ENCODE measurements around the gene ATRN. TPM values are rescaled to one million over a fixed set of nuclear protein-coding genes. Genes with fewer than 3 reads are reported as not detected.

ATRN gene
- total RNA-seq, 2 experiments from 2014 or later = 8.8 to 9.1 TPM

DNA sequence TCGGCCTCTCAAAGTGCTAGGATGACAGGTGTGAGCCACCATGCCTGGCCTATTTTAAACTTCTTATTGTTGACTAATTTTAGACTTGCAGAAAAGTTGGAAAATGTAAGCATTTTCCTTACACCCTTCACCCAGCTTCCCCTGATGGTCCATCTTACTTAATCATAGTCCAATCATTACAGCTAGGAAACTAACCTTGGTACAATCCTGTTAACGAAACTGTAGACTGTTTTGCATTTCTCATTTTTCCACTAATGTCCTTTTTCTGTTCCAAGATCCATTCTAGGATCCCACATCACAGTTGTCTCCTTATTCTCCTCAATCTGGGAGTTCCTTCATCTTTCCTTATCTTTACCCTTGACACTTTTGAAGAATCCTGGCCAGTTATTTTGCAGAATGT is 193.0 kb downstream of the ATRN start:
- intact Hi-C loops (cut with DNase I, micrococcal nuclease) = no loop called here
- Mint-ChIP-seq H3K9me3 (no peaks in the 10 kb centered on the region), H3K36me3 (ENCODE audit: low read depth) (no peaks in the 10 kb centered on the region), H3K4me1 (ENCODE audit: low read depth) (peaks cover 24% of the 10 kb centered on the region), H3K4me3 (no peak overlapping the region), H3K27ac (no peak overlapping the region), H3K27me3 (peaks cover 36% of the 10 kb centered on the region)
- Histone ChIP-seq H3K36me3 (ENCODE audit: insufficient read depth, low read length) (no peaks in the 10 kb centered on the region), H3K27me3 (ENCODE audit: control insufficient read depth in 1 of 2, insufficient read depth in 2 of 2, low read length in 2 of 2) (peaks cover 29 to 38% of the 10 kb centered on the region in 2 experiments), H3K27ac (ENCODE audit: low read depth in 1 of 2, low read length in 2 of 2) (no peak overlapping the region), H3K4me3 (ENCODE audit: low read length) (no peak overlapping the region), H3K4me1 (ENCODE audit: insufficient read depth, low read length) (peaks cover 23% of the 10 kb centered on the region), H3K9me3 (ENCODE audit: control insufficient read depth in 1 of 2, insufficient read depth in 1 of 2, low read length in 2 of 2) (peaks cover 0 to 3% of the 10 kb centered on the region in 2 experiments)
- no peak for TF ChIP-seq CTCF (IDR thresholded peaks at IDR 0.05)
- POLR2A ChIA-PET = no interaction called here
- DNase-seq = no peak
- CTCF ChIA-PET = no interaction called here
- no peak for ATAC-seq (ENCODE audit: poor library complexity)

DNA sequence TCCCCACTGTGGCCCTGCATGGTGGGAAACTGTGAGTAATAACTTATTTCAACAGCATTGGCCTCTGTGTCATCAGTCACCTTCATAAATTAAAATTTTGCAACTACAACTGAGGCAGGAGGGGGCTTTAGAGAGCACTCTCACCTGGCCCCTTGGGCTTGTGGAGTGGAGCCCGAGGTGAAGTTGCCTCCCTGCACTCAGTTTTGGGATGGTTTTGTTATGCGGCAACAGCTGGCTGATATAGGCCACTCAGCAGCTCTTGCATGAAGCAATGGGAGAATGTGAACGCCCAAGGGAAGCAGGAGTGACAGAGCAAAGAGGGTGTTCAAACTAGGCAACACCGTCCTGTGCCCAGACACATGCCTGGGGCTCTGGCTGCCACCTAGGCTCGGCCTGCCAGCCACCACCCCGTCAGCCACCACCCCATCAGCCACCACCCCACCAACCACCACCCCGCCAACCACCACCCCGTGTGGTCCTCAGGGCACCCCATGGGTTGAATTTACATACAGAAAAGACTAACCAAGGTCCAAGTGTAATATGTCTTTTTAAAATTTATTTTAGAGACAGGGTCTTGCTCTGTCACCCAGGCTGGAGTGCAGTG is 196.7 kb downstream of the ATRN start:
- peaks cover 36% of the 10 kb centered on the region for H3K27me3 Mint-ChIP-seq
- TF ChIP-seq CTCF (IDR thresholded peaks at IDR 0.05) = no peak
- Histone ChIP-seq H3K9me3 (ENCODE audit: control insufficient read depth in 1 of 2, insufficient read depth in 1 of 2, low read length in 2 of 2) (peaks cover 0 to 13% of the 10 kb centered on the region in 2 experiments), H3K4me1 (ENCODE audit: insufficient read depth, low read length) (peaks cover 24% of the 10 kb centered on the region), H3K4me3 (ENCODE audit: low read length) (no peak overlapping the region), H3K27me3 (ENCODE audit: control insufficient read depth in 1 of 2, insufficient read depth in 2 of 2, low read length in 2 of 2) (peaks cover 25 to 30% of the 10 kb centered on the region in 2 experiments), H3K27ac (ENCODE audit: low read depth in 1 of 2, low read length in 2 of 2) (no peak overlapping the region), H3K36me3 (ENCODE audit: insufficient read depth, low read length) (no peaks in the 10 kb centered on the region)
- no peaks in the 10 kb centered on the region for H3K36me3 Mint-ChIP-seq (ENCODE audit: low read depth)
- intact Hi-C loops (cut with DNase I, micrococcal nuclease) = no loop called here
- H3K9me3 Mint-ChIP-seq = no peaks in the 10 kb centered on the region
- no peak overlapping the region for H3K4me3 Mint-ChIP-seq
- CTCF ChIA-PET = no interaction called here
- H3K27ac Mint-ChIP-seq = no peak overlapping the region
- POLR2A ChIA-PET = no interaction called here
- ATAC-seq (ENCODE audit: poor library complexity) (no peak), DNase-seq (no peak)
- peaks cover 21% of the 10 kb centered on the region for H3K4me1 Mint-ChIP-seq (ENCODE audit: low read depth)

GRCh38 chr20:3669710-3670367 is 199.0 kb downstream of the ATRN start:
- H3K27me3 ChIP-seq (ENCODE audit: control insufficient read depth in 1 of 2, insufficient read depth in 2 of 2, low read length in 2 of 2) = peaks cover 27 to 34% of the 10 kb centered on the region in 2 experiments
- Mint-ChIP-seq H3K9me3 (no peaks in the 10 kb centered on the region), H3K4me1 (ENCODE audit: low read depth) (peaks cover 21% of the 10 kb centered on the region), H3K27ac (no peak overlapping the region), H3K4me3 (no peak overlapping the region), H3K27me3 (peaks cover 35% of the 10 kb centered on the region), H3K36me3 (ENCODE audit: low read depth) (no peaks in the 10 kb centered on the region)
- CTCF ChIA-PET = no interaction called here
- no peak for DNase-seq
- ATAC-seq (ENCODE audit: poor library complexity) = no peak
- POLR2A ChIA-PET = no interaction called here
- no peak overlapping the region for H3K4me3 ChIP-seq (ENCODE audit: low read length)
- no peaks in the 10 kb centered on the region for H3K36me3 ChIP-seq (ENCODE audit: insufficient read depth, low read length)
- no peak for TF ChIP-seq CTCF (IDR thresholded peaks at IDR 0.05)
- intact Hi-C loops (cut with DNase I, micrococcal nuclease) = no loop called here
- H3K9me3 ChIP-seq (ENCODE audit: control insufficient read depth in 1 of 2, insufficient read depth in 1 of 2, low read length in 2 of 2) = peaks cover 0 to 21% of the 10 kb centered on the region in 2 experiments
- no peak overlapping the region for H3K27ac ChIP-seq (ENCODE audit: low read depth in 1 of 2, low read length in 2 of 2)
- H3K4me1 ChIP-seq (ENCODE audit: insufficient read depth, low read length) = peaks cover 29% of the 10 kb centered on the region
